Measurements from ENCODE around the gene PIGU.

Gene PIGU

DNA sequence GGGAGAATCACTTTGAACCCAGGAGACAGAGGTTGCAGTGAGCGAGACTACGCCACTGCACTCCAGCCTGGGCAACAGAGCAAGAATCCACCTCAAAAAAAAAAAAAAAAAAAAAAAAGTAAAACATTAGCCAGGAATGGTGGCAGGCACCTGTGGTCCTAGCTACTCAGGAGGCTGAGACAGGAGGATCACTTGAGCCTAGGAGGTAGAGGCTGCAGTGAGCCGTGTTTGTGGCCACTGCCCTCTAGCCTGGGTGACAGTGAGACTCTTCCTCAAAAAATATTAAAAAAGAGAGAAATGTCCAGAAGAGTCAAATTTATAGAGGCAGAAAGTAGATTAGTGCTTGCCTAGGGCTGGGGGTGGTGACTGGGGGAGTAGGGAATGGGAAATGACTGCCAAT, 6.8 kb upstream of the PIGU start:
- no peak overlapping the region for H3K4me2 ChIP-seq (ENCODE audit: low read length, poor library complexity, severe bottlenecking)
- H2AK5ac ChIP-seq (ENCODE audit: low read length, severe bottlenecking), result no peak overlapping the region
- no peaks in the 10 kb centered on the region for H3K79me1 ChIP-seq (replicated peaks; ENCODE audit: low read length, poor library complexity, severe bottlenecking)
- no peaks in the 10 kb centered on the region for H3K27me3 ChIP-seq (ENCODE audit: control insufficient read depth in 1 of 2, insufficient read depth in 1 of 2, low read length in 2 of 2)
- no peak overlapping the region for H2AFZ ChIP-seq (ENCODE audit: low read depth, low read length)
- no peak overlapping the region for H2BK120ac ChIP-seq (ENCODE audit: low read depth, low read length)
- no peaks in the 10 kb centered on the region for H3K36me3 ChIP-seq (ENCODE audit: control insufficient read depth in 1 of 2, insufficient read depth in 2 of 2, low read depth in 1 of 2, low read length in 2 of 2)
- H3K9me3 ChIP-seq (ENCODE audit: control insufficient read depth, low read length), result no peaks in the 10 kb centered on the region
- H3K4me1 ChIP-seq (ENCODE audit: control insufficient read depth, insufficient read depth, low read depth, low read length), result no peaks in the 10 kb centered on the region
- H2BK5ac ChIP-seq (ENCODE audit: low read depth, low read length, poor library complexity, severe bottlenecking), result no peak overlapping the region
- H3K4me3 ChIP-seq (ENCODE audit: insufficient read depth in 1 of 2, low read depth in 1 of 2, low read length in 2 of 2), result no peak overlapping the region
- H3K9ac ChIP-seq (ENCODE audit: low read length), result no peak overlapping the region
- no peak overlapping the region for H3K18ac ChIP-seq (ENCODE audit: low read depth in 1 of 2, low read length in 2 of 2)
- 94% methylated on average over 3 of the region's 3 CpGs for WGBS
- no peak overlapping the region for H3K23ac ChIP-seq (ENCODE audit: low read length in 2 of 2)
- H4K91ac ChIP-seq (ENCODE audit: low read length), result no peak overlapping the region
- no peak overlapping the region for H3K27ac ChIP-seq (ENCODE audit: low read length, poor library complexity, severe bottlenecking)
- no peak overlapping the region for H2BK15ac ChIP-seq (ENCODE audit: low read depth, poor library complexity, severe bottlenecking)
- DNase-seq, result no peak
- H4K8ac ChIP-seq (ENCODE audit: low read length), result no peak overlapping the region
- H3K4ac ChIP-seq (ENCODE audit: low read depth in 1 of 2, low read length in 2 of 2), result no peak overlapping the region
- H2BK12ac ChIP-seq (ENCODE audit: low read length in 2 of 2), result no peak overlapping the region
- H3K14ac ChIP-seq (ENCODE audit: low read length in 2 of 2), result no peak overlapping the region

DNA sequence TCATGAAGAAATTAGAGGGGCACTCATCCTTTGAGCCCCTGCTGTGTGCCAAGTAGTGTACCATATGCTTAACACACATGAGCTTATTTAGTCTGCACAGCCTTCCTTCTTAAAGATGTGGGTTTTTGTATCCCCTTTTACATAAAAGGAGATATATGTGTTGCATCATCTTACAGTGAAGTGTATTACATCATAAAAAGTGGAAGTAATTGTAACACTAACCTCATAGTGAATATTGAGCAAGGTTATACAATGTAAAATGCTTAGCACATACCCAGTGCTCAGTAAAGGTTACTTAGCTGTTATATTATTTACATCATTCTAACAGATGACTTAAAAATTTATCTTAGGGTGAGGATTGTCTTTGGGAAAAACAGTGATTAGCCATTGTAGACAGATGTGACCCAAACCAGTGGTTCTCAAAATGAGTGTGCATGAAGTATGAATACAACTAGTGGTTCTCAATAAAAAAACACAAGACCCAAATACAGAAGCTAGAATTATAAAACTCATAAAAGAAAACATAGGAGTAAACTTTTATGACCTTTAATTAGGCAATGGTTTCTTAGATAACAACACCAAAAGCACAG, 3.8 kb upstream of the PIGU start:
- no peaks in the 10 kb centered on the region for H3K27me3 ChIP-seq (ENCODE audit: control insufficient read depth in 1 of 2, insufficient read depth in 1 of 2, low read length in 2 of 2)
- H3K14ac ChIP-seq (ENCODE audit: low read length in 2 of 2), result no peak overlapping the region
- H3K18ac ChIP-seq (ENCODE audit: low read depth in 1 of 2, low read length in 2 of 2), result no peak overlapping the region
- no peak overlapping the region for H3K4me3 ChIP-seq (ENCODE audit: insufficient read depth in 1 of 2, low read depth in 1 of 2, low read length in 2 of 2)
- H4K8ac ChIP-seq (ENCODE audit: low read length), result no peak overlapping the region
- H2AFZ ChIP-seq (ENCODE audit: low read depth, low read length), result no peak overlapping the region
- peaks cover 2% of the 10 kb centered on the region for H3K4me1 ChIP-seq (ENCODE audit: control insufficient read depth, insufficient read depth, low read depth, low read length)
- no peak overlapping the region for H3K4me2 ChIP-seq (ENCODE audit: low read length, poor library complexity, severe bottlenecking)
- no peaks in the 10 kb centered on the region for H3K36me3 ChIP-seq (ENCODE audit: control insufficient read depth in 1 of 2, insufficient read depth in 2 of 2, low read depth in 1 of 2, low read length in 2 of 2)
- no peak overlapping the region for H3K9ac ChIP-seq (ENCODE audit: low read length)
- H3K23ac ChIP-seq (ENCODE audit: low read length in 2 of 2), result no peak overlapping the region
- no peaks in the 10 kb centered on the region for H3K79me1 ChIP-seq (replicated peaks; ENCODE audit: low read length, poor library complexity, severe bottlenecking)
- H2BK5ac ChIP-seq (ENCODE audit: low read depth, low read length, poor library complexity, severe bottlenecking), result no peak overlapping the region
- no peak overlapping the region for H4K91ac ChIP-seq (ENCODE audit: low read length)
- H2BK120ac ChIP-seq (ENCODE audit: low read depth, low read length), result no peak overlapping the region
- peak; percentile 32 for DNase-seq
- no peak overlapping the region for H2BK12ac ChIP-seq (ENCODE audit: low read length in 2 of 2)
- no peak overlapping the region for H2AK5ac ChIP-seq (ENCODE audit: low read length, severe bottlenecking)
- H3K9me3 ChIP-seq (ENCODE audit: control insufficient read depth, low read length), result no peaks in the 10 kb centered on the region
- no peak overlapping the region for H2BK15ac ChIP-seq (ENCODE audit: low read depth, poor library complexity, severe bottlenecking)
- H3K27ac ChIP-seq (ENCODE audit: low read length, poor library complexity, severe bottlenecking), result no peak overlapping the region
- no peak overlapping the region for H3K4ac ChIP-seq (ENCODE audit: low read depth in 1 of 2, low read length in 2 of 2)

GRCh38 chr20:34675993-34676641, 775 bp downstream of the PIGU start:
- H3K27me3 ChIP-seq (ENCODE audit: control insufficient read depth in 1 of 2, insufficient read depth in 1 of 2, low read length in 2 of 2), result no peaks in the 10 kb centered on the region
- H3K4me1 ChIP-seq (ENCODE audit: control insufficient read depth, insufficient read depth, low read depth, low read length), result peaks cover 2% of the 10 kb centered on the region
- H3K23ac ChIP-seq (ENCODE audit: low read length in 2 of 2), result no peak overlapping the region
- no peak overlapping the region for H2BK12ac ChIP-seq (ENCODE audit: low read length in 2 of 2)
- no peaks in the 10 kb centered on the region for H3K36me3 ChIP-seq (ENCODE audit: control insufficient read depth in 1 of 2, insufficient read depth in 2 of 2, low read depth in 1 of 2, low read length in 2 of 2)
- 1% methylated on average over 13 of the region's 14 CpGs for WGBS
- H3K4me2 ChIP-seq (ENCODE audit: low read length, poor library complexity, severe bottlenecking), result peak overlapping the region; percentile 90
- no peak overlapping the region for H2AK5ac ChIP-seq (ENCODE audit: low read length, severe bottlenecking)
- peak overlapping the region; percentile 84 for H3K9ac ChIP-seq (ENCODE audit: low read length)
- H3K27ac ChIP-seq (ENCODE audit: low read length, poor library complexity, severe bottlenecking), result peak overlapping the region; percentile 56
- H3K79me1 ChIP-seq (replicated peaks; ENCODE audit: low read length, poor library complexity, severe bottlenecking), result peaks cover 9% of the 10 kb centered on the region
- peak overlapping the region; percentile 39 for H2AFZ ChIP-seq (ENCODE audit: low read depth, low read length)
- no peak overlapping the region for H4K8ac ChIP-seq (ENCODE audit: low read length)
- H3K18ac ChIP-seq (ENCODE audit: low read depth in 1 of 2, low read length in 2 of 2), result peak overlapping the region in 1 of 2 experiments; percentile 21
- H2BK120ac ChIP-seq (ENCODE audit: low read depth, low read length), result no peak overlapping the region
- H3K14ac ChIP-seq (ENCODE audit: low read length in 2 of 2), result no peak overlapping the region
- no peak overlapping the region for H2BK15ac ChIP-seq (ENCODE audit: low read depth, poor library complexity, severe bottlenecking)
- no peak overlapping the region for H4K91ac ChIP-seq (ENCODE audit: low read length)
- no peaks in the 10 kb centered on the region for H3K9me3 ChIP-seq (ENCODE audit: control insufficient read depth, low read length)
- H3K4ac ChIP-seq (ENCODE audit: low read depth in 1 of 2, low read length in 2 of 2), result peak overlapping the region in 1 of 2 experiments; percentile 61
- H3K4me3 ChIP-seq (ENCODE audit: insufficient read depth in 1 of 2, low read depth in 1 of 2, low read length in 2 of 2), result peak overlapping the region; percentile 84 to 95
- DNase-seq, result no peak
- H2BK5ac ChIP-seq (ENCODE audit: low read depth, low read length, poor library complexity, severe bottlenecking), result no peak overlapping the region

- Histone ChIP-seq H3K18ac (ENCODE audit: low read depth in 1 of 2, low read length in 2 of 2) (no peak overlapping the region), H3K9me3 (ENCODE audit: control insufficient read depth, low read length) (no peaks in the 10 kb centered on the region), H3K14ac (ENCODE audit: low read length in 2 of 2) (no peak overlapping the region), H3K36me3 (ENCODE audit: control insufficient read depth in 1 of 2, insufficient read depth in 2 of 2, low read depth in 1 of 2, low read length in 2 of 2) (no peaks in the 10 kb centered on the region), H4K91ac (ENCODE audit: low read length) (no peak overlapping the region), H4K8ac (ENCODE audit: low read length) (no peak overlapping the region), H2BK5ac (ENCODE audit: low read depth, low read length, poor library complexity, severe bottlenecking) (no peak overlapping the region), H3K4me2 (ENCODE audit: low read length, poor library complexity, severe bottlenecking) (no peak overlapping the region), H3K4me3 (ENCODE audit: insufficient read depth in 1 of 2, low read depth in 1 of 2, low read length in 2 of 2) (peak overlapping the region in 1 of 2 experiments; percentile 84), H3K23ac (ENCODE audit: low read length in 2 of 2) (no peak overlapping the region), H3K4me1 (ENCODE audit: control insufficient read depth, insufficient read depth, low read depth, low read length) (peaks cover 2% of the 10 kb centered on the region), H2AK5ac (ENCODE audit: low read length, severe bottlenecking) (no peak overlapping the region), H3K9ac (ENCODE audit: low read length) (peak overlapping the region; percentile 84), H2BK120ac (ENCODE audit: low read depth, low read length) (peak overlapping the region; percentile 5), H2BK15ac (ENCODE audit: low read depth, poor library complexity, severe bottlenecking) (no peak overlapping the region), H3K79me1 (replicated peaks; ENCODE audit: low read length, poor library complexity, severe bottlenecking) (peaks cover 9% of the 10 kb centered on the region), H2AFZ (ENCODE audit: low read depth, low read length) (no peak overlapping the region), H2BK12ac (ENCODE audit: low read length in 2 of 2) (no peak overlapping the region), H3K4ac (ENCODE audit: low read depth in 1 of 2, low read length in 2 of 2) (no peak overlapping the region), H3K27ac (ENCODE audit: low read length, poor library complexity, severe bottlenecking) (no peak overlapping the region), H3K27me3 (ENCODE audit: control insufficient read depth in 1 of 2, insufficient read depth in 1 of 2, low read length in 2 of 2) (no peaks in the 10 kb centered on the region)
- no peak for DNase-seq
- 77% methylated on average over 3 of the region's 3 CpGs for WGBS
Observed at GRCh38 chr20:34675561-34675960, 1.3 kb downstream of the PIGU start.
